Pancreas (tissue), 10 donors: ENCODE results near the gene CELF2. TPM values are rescaled to one million over a fixed set of nuclear protein-coding genes. Genes with fewer than 3 reads are reported as not detected.

Source experiments
- ATAC-seq, 4 donors: fragments of 200-7000 bp; cut with Tn5 transposase; one replicate each; pipeline versions ENCODE4 v1.8.0 to v1.9.1; 2020; ENCODE audit warnings: mild to moderate bottlenecking in 4 of 4, moderate library complexity in 4 of 4
- DNase-seq, 6 donors: peaks; one replicate each; pipeline ENCODE4 v3.0.0-alpha.2; 2020
- FAIRE-seq: peaks from 2 replicates; lab custom pipeline; 2012; peaks lifted over from hg19 to GRCh38; lab: Jason Lieb, UNC
- H3K27ac ChIP-seq, 4 donors: fragments of 200-600 bp; sonication (generic); 1 replicate in 3 of 4; 2 replicates in 1 of 4; pipeline versions ENCODE4 v1.5.0 to v1.8.0; 2020
- H3K27me3 ChIP-seq, 4 donors: fragments of 200-600 bp; one replicate each; pipeline ENCODE4 v1.8.0; 2021
- H3K36me3 ChIP-seq, 3 donors: fragments of 200-600 bp; sonication (generic) in 1 of 3; one replicate each; pipeline versions ENCODE4 v1.5.0 to v1.8.0; 2020 to 2021
- H3K4me1 ChIP-seq, 3 donors: fragments of 200-600 bp; one replicate each; pipeline ENCODE4 v1.8.0; 2021
- H3K4me3 ChIP-seq, 4 donors: fragments of 200-600 bp; sonication (generic) in 2 of 4; one replicate each; pipeline versions ENCODE4 v1.5.0 to v1.8.0; 2020 to 2021
- H3K9me3 ChIP-seq, 4 donors: fragments of 200-600 bp; one replicate each; pipeline ENCODE4 v1.8.0; 2021
- CTCF ChIP-seq, 4 donors: fragments of 200-600 bp; sonication (generic) in 3 of 4; IDR thresholded peaks; one replicate each; pipeline versions ENCODE4 v1.5.0 to v1.8.0; 2021; ENCODE audit warnings: antibody characterized with exemption in 4 of 4
- WGBS, 2 donors: extraction: QIAGEN DNeasy Blood & Tissue Kit; methylation state at CpG; one replicate each; pipeline ENCODE4 v1.1.7; 2013; 5-methylcytosine and 5-hydroxymethylcytosine counted together
- intact Hi-C, 3 donors: fragments of 100-400 bp; cut with DNase I; formaldehyde crosslinking; loops; one replicate each; pipeline versions ENCODE4 v1.11.1 to v1.14.2; 2022
- polyA plus RNA-seq, 2 donors: library from polyadenylated mRNA; stranded (reverse); fragments of 200-250 nt; gene quantifications; one replicate each; pipeline ENCODE4 v1.2.3, GENCODE V29; 2013
- total RNA-seq, 6 donors: library from RNA; stranded (reverse); fragmentation: NEBNext Ultra II Directional in 4 of 6; extraction: Animal tissue kit (Norgen Biotek cat#: 25700) in 4 of 6; gene quantifications; one replicate each; pipeline versions ENCODE4 v1.2.1 to v1.2.4, GENCODE V29; 2021 to 2023
- donor health status: healthy with polysubstance abuse.
- donor health status: DM: no; HTN: no; CAD: no; lungs with moderate emphysema.
- donor health status: DM: no; HTN: no; CAD: no.
- donor health status: control.
- donor health status: control.
- donor health status: Bipolar disorder and iron deficiency.
- donor health status: DM: yes; HTN: yes; CAD: no.
- donor health status: DM: no; HTN: no; CAD: no.
- donor health status: DM: no; HTN: no; CAD: no.
- donor health status: DM: yes; HTN: yes; CAD: no.

The CELF2 gene
- total and polyA plus RNA-seq, 8 donors = 1.2 to 11.7 (median 2.2) TPM

DNA sequence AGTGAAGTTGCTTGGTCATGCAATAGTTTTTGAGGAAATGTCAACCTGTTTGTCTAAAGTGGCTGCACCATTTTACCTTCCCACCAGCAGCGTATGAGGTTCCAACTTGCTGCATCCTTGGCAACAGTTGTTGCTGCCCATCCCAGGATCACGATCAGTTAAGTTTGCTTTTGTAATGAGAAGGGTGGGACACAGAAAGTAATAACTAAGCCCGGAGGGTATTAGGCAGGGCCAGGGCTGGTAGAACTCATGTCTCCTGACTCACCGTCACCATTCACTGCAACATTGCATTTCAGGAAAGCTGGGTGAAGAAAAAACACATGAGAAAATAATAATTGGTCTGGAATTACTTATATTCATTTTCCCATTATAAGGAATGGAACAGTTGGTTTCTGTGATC, 25.4 kb downstream of the CELF2 start:
- H3K4me3 ChIP-seq = no peak overlapping the region
- no peaks in the 10 kb centered on the region for H3K9me3 ChIP-seq
- no peaks in the 10 kb centered on the region for H3K27me3 ChIP-seq
- H3K36me3 ChIP-seq = no peaks in the 10 kb centered on the region
- whole genome bisulfite sequencing, 2 donors = 75 to 84% methylated on average over 4 of the region's 4 CpGs
- ATAC-seq = no peak
- no peak for FAIRE-seq
- intact Hi-C loops = no loop called here
- no peak for DNase-seq
- H3K27ac ChIP-seq = no peak overlapping the region
- H3K4me1 ChIP-seq = no peaks in the 10 kb centered on the region
- TF ChIP-seq CTCF (IDR thresholded peaks at IDR 0.05) = no peak

- H3K9me3 ChIP-seq = no peaks in the 10 kb centered on the region
- ATAC-seq (no peak), FAIRE-seq (no peak)
These were observed 25.9 kb downstream of the CELF2 start for GRCh38 chr10:11043446-11044127.

GRCh38 chr10:11045487-11045886, 27.8 kb downstream of the CELF2 start:
- DNase-seq (no peak), FAIRE-seq (no peak), ATAC-seq (no peak)
- intact Hi-C loops = no loop called here
- Histone ChIP-seq H3K4me1 (no peaks in the 10 kb centered on the region), H3K36me3 (no peaks in the 10 kb centered on the region), H3K4me3 (no peak overlapping the region), H3K9me3 (no peaks in the 10 kb centered on the region), H3K27me3 (no peaks in the 10 kb centered on the region), H3K27ac (no peak overlapping the region)
- no peak for TF ChIP-seq CTCF (IDR thresholded peaks at IDR 0.05)
- 91 to 94% methylated on average over 3 of the region's 3 CpGs for WGBS, 2 donors

More at GRCh38 chr10:11043446-11044127, 25.9 kb downstream of the CELF2 start:
- intact Hi-C loops = no loop called here
- H3K27ac ChIP-seq = no peak overlapping the region
- no peak overlapping the region for H3K4me3 ChIP-seq
- no peaks in the 10 kb centered on the region for H3K4me1 ChIP-seq
- 80 to 86% methylated on average over 23 of the region's 23 CpGs for WGBS, 2 donors
- no peaks in the 10 kb centered on the region for H3K36me3 ChIP-seq
- no peaks in the 10 kb centered on the region for H3K27me3 ChIP-seq
- no peak for TF ChIP-seq CTCF (IDR thresholded peaks at IDR 0.05)
- no peak for DNase-seq

GRCh38 chr10:11045995-11046775, 28.5 kb downstream of the CELF2 start:
- H3K4me3 ChIP-seq = no peak overlapping the region
- WGBS, 2 donors = 66 to 75% methylated on average over 23 of the region's 23 CpGs
- no peak for DNase-seq
- H3K27me3 ChIP-seq = no peaks in the 10 kb centered on the region
- no peak for FAIRE-seq
- TF ChIP-seq CTCF (IDR thresholded peaks at IDR 0.05) = no peak
- intact Hi-C loops = no loop called here
- no peaks in the 10 kb centered on the region for H3K4me1 ChIP-seq
- H3K36me3 ChIP-seq = no peaks in the 10 kb centered on the region
- no peak overlapping the region for H3K27ac ChIP-seq
- H3K9me3 ChIP-seq = no peaks in the 10 kb centered on the region
- no peak for ATAC-seq

DNA sequence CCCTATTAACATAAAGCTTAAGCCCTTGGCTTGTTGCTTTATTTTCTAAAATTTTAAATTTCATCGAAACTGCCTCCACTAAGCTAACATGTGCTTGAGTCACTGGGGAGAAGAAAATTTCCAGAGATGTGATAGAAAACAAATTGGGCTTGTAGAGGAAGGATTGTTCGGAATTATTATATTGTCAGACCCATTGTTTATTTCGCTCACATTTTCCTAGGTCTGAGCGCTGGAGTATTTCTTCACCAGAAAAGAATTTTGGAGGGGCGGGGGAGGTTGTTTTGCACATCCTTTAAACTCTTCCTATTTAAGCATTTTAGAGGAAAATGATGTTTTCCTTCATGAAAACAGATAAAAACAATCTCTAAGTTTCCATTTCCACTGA, 29.1 kb downstream of the CELF2 start:
- ATAC-seq (no peak), FAIRE-seq (no peak), DNase-seq (no peak)
- H3K27ac ChIP-seq = no peak overlapping the region
- H3K4me3 ChIP-seq = no peak overlapping the region
- H3K36me3 ChIP-seq = no peaks in the 10 kb centered on the region
- intact Hi-C loops = no loop called here
- TF ChIP-seq CTCF (IDR thresholded peaks at IDR 0.05) = no peak
- H3K4me1 ChIP-seq = no peaks in the 10 kb centered on the region
- no peaks in the 10 kb centered on the region for H3K27me3 ChIP-seq
- H3K9me3 ChIP-seq = no peaks in the 10 kb centered on the region
- WGBS, 2 donors = 77 to 84% methylated on average over 5 of the region's 5 CpGs
